ENCODE measurements around the gene RTL1.

The RTL1 gene

GRCh38 chr14:100891051-100891450 is 12.5 kb downstream of the RTL1 start:
- H3K9me3 ChIP-seq (ENCODE audit: control insufficient read depth in 2 of 2, low read length in 2 of 2), result no peaks in the 10 kb centered on the region
- H3K27me3 ChIP-seq (ENCODE audit: control insufficient read depth in 2 of 2, insufficient read depth in 2 of 2, low read length in 2 of 2), result no peaks in the 10 kb centered on the region
- H3K4me1 ChIP-seq (ENCODE audit: control insufficient read depth in 2 of 2, insufficient read depth in 2 of 2, low read length in 2 of 2), result peaks cover 4 to 5% of the 10 kb centered on the region in 2 donors
- H3K9ac ChIP-seq (ENCODE audit: low read depth in 1 of 2, low read length in 2 of 2), result no peak overlapping the region
- no peak overlapping the region for H3K4me3 ChIP-seq (ENCODE audit: low read length in 2 of 2)
- no peak overlapping the region for H3K27ac ChIP-seq (ENCODE audit: low read depth in 2 of 2, low read length in 2 of 2)
- no peaks in the 10 kb centered on the region for H3K36me3 ChIP-seq (ENCODE audit: control insufficient read depth in 2 of 2, insufficient read depth in 2 of 2, low read length in 2 of 2)

GRCh38 chr14:100890061-100890850 is 13.3 kb downstream of the RTL1 start:
- peaks cover 4 to 5% of the 10 kb centered on the region in 2 donors for H3K4me1 ChIP-seq (ENCODE audit: control insufficient read depth in 2 of 2, insufficient read depth in 2 of 2, low read length in 2 of 2)
- H3K36me3 ChIP-seq (ENCODE audit: control insufficient read depth in 2 of 2, insufficient read depth in 2 of 2, low read length in 2 of 2), result no peaks in the 10 kb centered on the region
- no peak overlapping the region for H3K4me3 ChIP-seq (ENCODE audit: low read length in 2 of 2)

DNA sequence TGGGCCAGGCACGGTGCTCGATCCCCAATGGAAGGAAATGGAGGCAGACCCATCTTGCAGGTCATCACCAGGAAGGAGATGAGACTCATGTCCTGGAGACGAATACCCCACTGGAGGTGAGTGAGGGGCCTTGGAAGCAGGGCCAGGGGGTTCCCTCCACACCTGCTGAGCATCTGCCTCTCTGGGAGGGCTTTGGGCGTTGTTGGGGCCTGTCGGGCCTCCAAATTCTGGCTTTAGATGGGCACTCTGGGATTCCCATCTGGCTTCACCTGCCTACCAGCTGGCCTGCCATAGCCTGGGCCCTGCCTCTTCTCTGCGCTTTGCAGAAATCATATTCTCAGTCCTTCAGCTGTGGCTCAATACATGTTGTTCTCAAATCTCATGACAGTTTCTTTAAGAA is 13.9 kb downstream of the RTL1 start:
- H3K27ac ChIP-seq (ENCODE audit: low read depth in 2 of 2, low read length in 2 of 2), result no peak overlapping the region
- no peaks in the 10 kb centered on the region for H3K27me3 ChIP-seq (ENCODE audit: control insufficient read depth in 2 of 2, insufficient read depth in 2 of 2, low read length in 2 of 2)
- no peak overlapping the region for H3K9ac ChIP-seq (ENCODE audit: low read depth in 1 of 2, low read length in 2 of 2)
- no peaks in the 10 kb centered on the region for H3K9me3 ChIP-seq (ENCODE audit: control insufficient read depth in 2 of 2, low read length in 2 of 2)
- H3K4me1 ChIP-seq (ENCODE audit: control insufficient read depth in 2 of 2, insufficient read depth in 2 of 2, low read length in 2 of 2), result peaks cover 4 to 5% of the 10 kb centered on the region in 2 donors
- no peaks in the 10 kb centered on the region for H3K36me3 ChIP-seq (ENCODE audit: control insufficient read depth in 2 of 2, insufficient read depth in 2 of 2, low read length in 2 of 2)
- no peak overlapping the region for H3K4me3 ChIP-seq (ENCODE audit: low read length in 2 of 2)

More at GRCh38 chr14:100890061-100890850, 13.3 kb downstream of the RTL1 start:
- no peaks in the 10 kb centered on the region for H3K27me3 ChIP-seq (ENCODE audit: control insufficient read depth in 2 of 2, insufficient read depth in 2 of 2, low read length in 2 of 2)
- H3K27ac ChIP-seq (ENCODE audit: low read depth in 2 of 2, low read length in 2 of 2), result no peak overlapping the region
- no peak overlapping the region for H3K9ac ChIP-seq (ENCODE audit: low read depth in 1 of 2, low read length in 2 of 2)
- H3K9me3 ChIP-seq (ENCODE audit: control insufficient read depth in 2 of 2, low read length in 2 of 2), result no peaks in the 10 kb centered on the region

DNA sequence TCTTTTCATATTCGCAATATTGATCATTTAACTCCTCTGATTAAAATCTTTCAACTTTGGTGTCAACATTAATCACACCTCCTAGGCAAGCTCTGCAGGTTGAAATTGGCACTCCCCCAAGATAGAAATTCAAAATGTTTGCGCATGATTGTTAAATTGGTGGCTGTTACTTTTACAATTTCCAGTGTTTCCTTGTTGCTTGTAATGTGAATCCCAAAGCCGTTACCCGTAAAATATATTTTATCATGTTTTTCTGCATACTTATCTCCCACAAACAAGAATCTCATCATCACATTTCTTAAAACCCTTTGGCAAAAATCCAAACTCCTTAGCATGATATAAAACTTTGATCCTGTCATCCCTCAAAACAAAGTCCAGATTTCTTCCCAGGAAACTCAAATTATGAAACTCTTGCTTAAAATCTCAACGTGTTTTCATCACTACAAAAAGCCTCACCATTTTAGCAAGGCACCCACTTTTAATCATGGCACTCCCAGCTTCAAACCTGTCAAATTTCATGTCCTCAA is 14.7 kb downstream of the RTL1 start:
- Histone ChIP-seq H3K4me3 (ENCODE audit: low read length in 2 of 2) (no peak overlapping the region), H3K4me1 (ENCODE audit: control insufficient read depth in 2 of 2, insufficient read depth in 2 of 2, low read length in 2 of 2) (peaks cover 4 to 5% of the 10 kb centered on the region in 2 donors), H3K36me3 (ENCODE audit: control insufficient read depth in 2 of 2, insufficient read depth in 2 of 2, low read length in 2 of 2) (no peaks in the 10 kb centered on the region), H3K27ac (ENCODE audit: low read depth in 2 of 2, low read length in 2 of 2) (no peak overlapping the region), H3K9me3 (ENCODE audit: control insufficient read depth in 2 of 2, low read length in 2 of 2) (no peaks in the 10 kb centered on the region), H3K9ac (ENCODE audit: low read depth in 1 of 2, low read length in 2 of 2) (no peak overlapping the region), H3K27me3 (ENCODE audit: control insufficient read depth in 2 of 2, insufficient read depth in 2 of 2, low read length in 2 of 2) (no peaks in the 10 kb centered on the region)

DNA sequence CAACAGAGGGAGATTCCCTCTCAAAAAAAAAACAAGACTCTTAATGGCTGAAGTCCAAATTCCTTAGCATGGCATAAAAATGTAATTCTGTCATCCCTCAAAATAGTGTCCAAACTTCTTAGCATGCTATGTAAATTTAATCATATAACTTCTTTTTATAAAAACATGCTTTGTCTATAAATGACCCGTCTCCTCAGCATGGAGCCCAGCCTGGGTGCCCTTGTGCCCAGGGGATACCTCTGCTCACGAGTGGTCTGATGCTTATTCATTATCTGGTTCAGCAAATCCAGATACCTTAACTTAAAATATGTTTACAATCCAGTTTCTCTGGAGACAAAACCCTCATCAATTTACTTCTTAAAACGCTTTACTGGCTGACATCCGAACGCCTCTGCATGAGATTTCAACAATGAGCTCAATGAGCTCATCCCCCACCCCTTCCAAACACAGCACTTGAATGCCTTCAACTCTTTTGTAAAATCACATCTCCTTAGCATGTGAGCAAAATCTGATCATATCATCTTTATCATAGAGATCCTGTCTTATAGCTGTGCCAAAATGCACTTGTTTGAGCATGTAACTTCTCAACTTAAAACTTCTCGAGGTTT is 15.7 kb downstream of the RTL1 start:
- Histone ChIP-seq H3K9ac (ENCODE audit: low read depth in 1 of 2, low read length in 2 of 2) (no peak overlapping the region), H3K4me1 (ENCODE audit: control insufficient read depth in 2 of 2, insufficient read depth in 2 of 2, low read length in 2 of 2) (peaks cover 4 to 5% of the 10 kb centered on the region in 2 donors), H3K9me3 (ENCODE audit: control insufficient read depth in 2 of 2, low read length in 2 of 2) (peaks cover 0 to under 1% of the 10 kb centered on the region in 2 donors), H3K36me3 (ENCODE audit: control insufficient read depth in 2 of 2, insufficient read depth in 2 of 2, low read length in 2 of 2) (no peaks in the 10 kb centered on the region), H3K4me3 (ENCODE audit: low read length in 2 of 2) (no peak overlapping the region), H3K27ac (ENCODE audit: low read depth in 2 of 2, low read length in 2 of 2) (no peak overlapping the region), H3K27me3 (ENCODE audit: control insufficient read depth in 2 of 2, insufficient read depth in 2 of 2, low read length in 2 of 2) (no peaks in the 10 kb centered on the region)

DNA sequence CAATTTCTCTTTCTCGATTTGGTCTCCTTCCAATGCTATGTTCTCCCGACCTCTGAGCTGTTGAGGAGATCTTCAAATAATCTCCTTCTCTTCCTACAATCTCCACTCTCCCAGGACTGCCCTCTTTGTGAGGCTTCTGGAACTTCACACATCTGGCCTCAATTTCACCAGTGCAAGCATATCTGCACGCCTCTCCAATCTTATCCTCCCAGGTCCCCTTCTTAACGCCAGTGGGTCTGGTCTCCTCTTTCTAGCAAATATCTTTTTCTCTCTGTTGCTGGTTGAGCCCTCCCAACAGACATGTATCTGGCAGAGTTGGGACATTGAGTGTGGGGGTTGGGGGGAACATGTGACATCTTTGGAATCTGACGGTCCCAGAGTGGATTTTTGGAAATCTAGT is 17.9 kb downstream of the RTL1 start:
- H3K9me3 ChIP-seq (ENCODE audit: control insufficient read depth in 2 of 2, low read length in 2 of 2), result peaks cover 0 to 2% of the 10 kb centered on the region in 2 donors
- no peak overlapping the region for H3K4me3 ChIP-seq (ENCODE audit: low read length in 2 of 2)
- peaks cover 0 to 3% of the 10 kb centered on the region in 2 donors for H3K36me3 ChIP-seq (ENCODE audit: control insufficient read depth in 2 of 2, insufficient read depth in 2 of 2, low read length in 2 of 2)
- H3K27me3 ChIP-seq (ENCODE audit: control insufficient read depth in 2 of 2, insufficient read depth in 2 of 2, low read length in 2 of 2), result no peaks in the 10 kb centered on the region
- H3K9ac ChIP-seq (ENCODE audit: low read depth in 1 of 2, low read length in 2 of 2), result no peak overlapping the region
- H3K27ac ChIP-seq (ENCODE audit: low read depth in 2 of 2, low read length in 2 of 2), result no peak overlapping the region
- peaks cover 4 to 5% of the 10 kb centered on the region in 2 donors for H3K4me1 ChIP-seq (ENCODE audit: control insufficient read depth in 2 of 2, insufficient read depth in 2 of 2, low read length in 2 of 2)

- Histone ChIP-seq H3K36me3 (ENCODE audit: control insufficient read depth in 2 of 2, insufficient read depth in 2 of 2, low read length in 2 of 2) (peaks cover 0 to 3% of the 10 kb centered on the region in 2 donors), H3K27ac (ENCODE audit: low read depth in 2 of 2, low read length in 2 of 2) (no peak overlapping the region), H3K27me3 (ENCODE audit: control insufficient read depth in 2 of 2, insufficient read depth in 2 of 2, low read length in 2 of 2) (no peaks in the 10 kb centered on the region), H3K4me3 (ENCODE audit: low read length in 2 of 2) (no peak overlapping the region), H3K4me1 (ENCODE audit: control insufficient read depth in 2 of 2, insufficient read depth in 2 of 2, low read length in 2 of 2) (peaks cover 4 to 5% of the 10 kb centered on the region in 2 donors), H3K9ac (ENCODE audit: low read depth in 1 of 2, low read length in 2 of 2) (no peak overlapping the region), H3K9me3 (ENCODE audit: control insufficient read depth in 2 of 2, low read length in 2 of 2) (peaks cover 0 to 2% of the 10 kb centered on the region in 2 donors)
Measured at GRCh38 chr14:100885196-100885595, 18.3 kb downstream of the RTL1 start.

- Histone ChIP-seq H3K4me1 (ENCODE audit: control insufficient read depth in 2 of 2, insufficient read depth in 2 of 2, low read length in 2 of 2) (peaks cover 2 to 4% of the 10 kb centered on the region in 2 donors), H3K27me3 (ENCODE audit: control insufficient read depth in 2 of 2, insufficient read depth in 2 of 2, low read length in 2 of 2) (no peaks in the 10 kb centered on the region), H3K9ac (ENCODE audit: low read depth in 1 of 2, low read length in 2 of 2) (no peak overlapping the region), H3K4me3 (ENCODE audit: low read length in 2 of 2) (no peak overlapping the region), H3K36me3 (ENCODE audit: control insufficient read depth in 2 of 2, insufficient read depth in 2 of 2, low read length in 2 of 2) (peaks cover 0 to 3% of the 10 kb centered on the region in 2 donors), H3K27ac (ENCODE audit: low read depth in 2 of 2, low read length in 2 of 2) (no peak overlapping the region), H3K9me3 (ENCODE audit: control insufficient read depth in 2 of 2, low read length in 2 of 2) (peaks cover 0 to 2% of the 10 kb centered on the region in 2 donors)
Measured at GRCh38 chr14:100884456-100884855, 19.1 kb downstream of the RTL1 start.

DNA sequence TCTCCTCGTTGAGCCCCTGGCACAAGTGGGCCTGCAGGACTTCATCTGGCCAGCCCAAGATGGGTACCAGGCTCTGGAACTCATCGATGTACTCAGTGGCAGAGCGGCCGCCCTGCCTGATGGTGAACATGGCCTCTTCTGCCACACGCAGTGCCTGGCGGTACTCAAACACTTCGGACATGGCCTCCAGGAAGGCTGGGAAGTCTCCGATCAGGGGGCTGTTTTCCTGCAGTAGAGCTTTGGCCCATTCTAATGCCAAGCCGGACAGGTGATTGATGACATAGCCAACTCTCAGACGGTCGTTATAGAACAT is 19.8 kb downstream of the RTL1 start:
- Histone ChIP-seq H3K36me3 (ENCODE audit: control insufficient read depth in 2 of 2, insufficient read depth in 2 of 2, low read length in 2 of 2) (peaks cover 0 to 3% of the 10 kb centered on the region in 2 donors), H3K9me3 (ENCODE audit: control insufficient read depth in 2 of 2, low read length in 2 of 2) (peaks cover 0 to 2% of the 10 kb centered on the region in 2 donors), H3K4me1 (ENCODE audit: control insufficient read depth in 2 of 2, insufficient read depth in 2 of 2, low read length in 2 of 2) (peaks cover 0 to 4% of the 10 kb centered on the region in 2 donors), H3K4me3 (ENCODE audit: low read length in 2 of 2) (no peak overlapping the region), H3K27me3 (ENCODE audit: control insufficient read depth in 2 of 2, insufficient read depth in 2 of 2, low read length in 2 of 2) (no peaks in the 10 kb centered on the region), H3K9ac (ENCODE audit: low read depth in 1 of 2, low read length in 2 of 2) (no peak overlapping the region), H3K27ac (ENCODE audit: low read depth in 2 of 2, low read length in 2 of 2) (no peak overlapping the region)

GRCh38 chr14:100882991-100883788 is 20.3 kb downstream of the RTL1 start:
- Histone ChIP-seq H3K27ac (ENCODE audit: low read depth in 2 of 2, low read length in 2 of 2) (no peak overlapping the region), H3K27me3 (ENCODE audit: control insufficient read depth in 2 of 2, insufficient read depth in 2 of 2, low read length in 2 of 2) (no peaks in the 10 kb centered on the region), H3K4me3 (ENCODE audit: low read length in 2 of 2) (no peak overlapping the region), H3K9me3 (ENCODE audit: control insufficient read depth in 2 of 2, low read length in 2 of 2) (peaks cover 0 to 2% of the 10 kb centered on the region in 2 donors), H3K36me3 (ENCODE audit: control insufficient read depth in 2 of 2, insufficient read depth in 2 of 2, low read length in 2 of 2) (peaks cover 0 to 3% of the 10 kb centered on the region in 2 donors), H3K9ac (ENCODE audit: low read depth in 1 of 2, low read length in 2 of 2) (no peak overlapping the region), H3K4me1 (ENCODE audit: control insufficient read depth in 2 of 2, insufficient read depth in 2 of 2, low read length in 2 of 2) (peaks cover 0 to 3% of the 10 kb centered on the region in 2 donors)
